Body of pancreas (tissue), 4 donors: ENCODE results near the gene RAB6B.
A peak's percentile ranks its signal among the peaks of the same experiment; 100 is the strongest.

Experiments
- CTCF ChIP-seq, 7 experiments: fragments of 450-650 bp in 4 of 7; fragments of 200-600 bp in 3 of 7; sonication (generic) in 3 of 7; IDR thresholded peaks; one replicate each; pipeline ENCODE4 v1.5.1; 2016 to 2019; ENCODE audit warnings: antibody characterized with exemption in 7 of 7
- POLR2A ChIP-seq, 3 donors: fragments of 450-650 bp; IDR thresholded peaks; one replicate each; pipeline ENCODE4 v1.6.1; 2016; ENCODE audit warnings: antibody characterized with exemption in 3 of 3, mild to moderate bottlenecking in 2 of 3

- TF ChIP-seq POLR2A (IDR thresholded peaks at IDR 0.05) (no peak), CTCF (IDR thresholded peaks at IDR 0.05) (peak in 6 of 7 experiments; percentile 13 to 80 (median 68))
Observed at GRCh38 chr3:133776794-133777438, 118.8 kb downstream of the RAB6B start.
